Fibroblast of upper back skin (primary cell): ENCODE measurements around the gene CADPS.
A peak's percentile ranks its signal among the peaks of the same experiment; 100 is the strongest.

Source experiments
- DNase-seq: peaks from one replicate; pipeline ENCODE4 v3.0.0-alpha.2; 2013

The CADPS gene

GRCh38 chr3:62481962-62482361, 393.3 kb downstream of the CADPS start:
- DNase-seq, result no peak

GRCh38 chr3:62480056-62480455, 395.2 kb downstream of the CADPS start:
- no peak for DNase-seq

GRCh38 chr3:62479326-62479725, 395.9 kb downstream of the CADPS start:
- no peak for DNase-seq

GRCh38 chr3:62475306-62475705, 399.9 kb downstream of the CADPS start:
- no peak for DNase-seq

GRCh38 chr3:62467966-62468722, 407.1 kb downstream of the CADPS start:
- DNase-seq, result peak; percentile 54

- no peak for DNase-seq
Observed at GRCh38 chr3:62462788-62463187, 412.4 kb downstream of the CADPS start.

GRCh38 chr3:62462104-62462762, 413.0 kb downstream of the CADPS start:
- peak; percentile 18 for DNase-seq

GRCh38 chr3:62454916-62455315, 420.3 kb downstream of the CADPS start:
- DNase-seq, result no peak

GRCh38 chr3:62453448-62453847, 421.8 kb downstream of the CADPS start:
- DNase-seq, result no peak

GRCh38 chr3:62451211-62451887, 423.9 kb downstream of the CADPS start:
- DNase-seq, result no peak

- DNase-seq, result no peak
Observed at GRCh38 chr3:62446337-62446940, 428.8 kb downstream of the CADPS start.

GRCh38 chr3:62445275-62445674, 429.9 kb downstream of the CADPS start:
- DNase-seq, result peak; percentile 48

GRCh38 chr3:62439978-62440377, 435.2 kb downstream of the CADPS start:
- no peak for DNase-seq

- DNase-seq, result no peak
Observed at GRCh38 chr3:62439176-62439813, 435.9 kb downstream of the CADPS start.

- DNase-seq, result peak; percentile 3
Observed at GRCh38 chr3:62436785-62437184, 438.4 kb downstream of the CADPS start.

GRCh38 chr3:62433396-62433795, 441.8 kb downstream of the CADPS start:
- no peak for DNase-seq

- no peak for DNase-seq
Observed at GRCh38 chr3:62421207-62421606, 454.0 kb downstream of the CADPS start.

- DNase-seq, result no peak
Observed at GRCh38 chr3:62416144-62416543, 459.1 kb downstream of the CADPS start.

- DNase-seq, result no peak
Observed at GRCh38 chr3:62415312-62415801, 459.9 kb downstream of the CADPS start.

- no peak for DNase-seq
Observed at GRCh38 chr3:62414786-62415185, 460.4 kb downstream of the CADPS start.

GRCh38 chr3:62413687-62414086, 461.5 kb downstream of the CADPS start:
- DNase-seq, result no peak

- DNase-seq, result no peak
Observed at GRCh38 chr3:62406945-62407344, 468.3 kb downstream of the CADPS start.

GRCh38 chr3:62405566-62405965, 469.6 kb downstream of the CADPS start:
- DNase-seq, result no peak
